GM12872 (cell line): ENCODE data around the gene TNFRSF13B.

Experiments used
- CTCF ChIP-seq: IDR thresholded peaks from 3 replicates; pipeline ENCODE4 v1.5.1; 2011; ENCODE audit warnings: low read depth, mild to moderate bottlenecking, low read length, moderate library complexity; ENCODE audit not compliant: insufficient read depth

Gene TNFRSF13B

DNA sequence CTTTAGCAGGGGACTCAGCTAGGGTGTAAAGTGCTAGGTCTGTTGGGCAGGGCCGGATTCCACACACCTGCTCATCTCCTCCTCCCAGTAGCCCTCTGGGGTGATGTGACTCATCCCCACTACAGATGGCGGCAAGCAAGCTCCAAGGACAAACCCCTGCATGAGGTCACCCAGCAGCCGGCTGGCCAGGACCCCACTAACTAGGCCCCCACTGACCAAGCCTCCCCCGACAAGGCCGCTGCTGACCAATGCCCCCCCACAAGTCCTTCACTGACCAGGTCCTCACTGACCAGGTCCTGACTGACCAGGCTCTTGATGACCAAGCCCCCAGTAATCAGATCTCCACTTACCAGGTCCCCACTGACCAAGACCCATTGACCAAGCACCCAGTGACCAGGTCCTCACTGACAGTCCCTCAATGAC is 36.7 kb downstream of the TNFRSF13B start:
- TF ChIP-seq CTCF = no peak

DNA sequence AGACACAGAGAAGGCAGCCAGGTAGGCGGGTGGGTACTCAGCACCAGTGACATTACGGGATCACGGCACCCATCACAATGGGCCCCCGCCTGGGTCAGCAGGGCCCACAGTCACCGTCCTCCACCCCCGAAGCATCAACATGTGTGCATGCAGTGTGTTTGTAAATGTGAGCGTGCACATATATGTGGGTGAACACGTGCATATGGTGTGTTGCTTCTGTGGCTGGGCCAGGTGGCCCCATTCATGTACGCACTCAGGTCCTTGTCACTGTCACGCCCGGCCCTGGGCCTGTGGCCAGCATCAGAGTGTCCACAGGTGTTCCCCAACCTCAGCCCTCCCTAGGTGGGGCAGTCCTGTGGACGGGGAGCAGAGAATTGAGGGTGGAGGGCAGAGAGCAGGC is 37.1 kb downstream of the TNFRSF13B start:
- TF ChIP-seq CTCF = no peak

DNA sequence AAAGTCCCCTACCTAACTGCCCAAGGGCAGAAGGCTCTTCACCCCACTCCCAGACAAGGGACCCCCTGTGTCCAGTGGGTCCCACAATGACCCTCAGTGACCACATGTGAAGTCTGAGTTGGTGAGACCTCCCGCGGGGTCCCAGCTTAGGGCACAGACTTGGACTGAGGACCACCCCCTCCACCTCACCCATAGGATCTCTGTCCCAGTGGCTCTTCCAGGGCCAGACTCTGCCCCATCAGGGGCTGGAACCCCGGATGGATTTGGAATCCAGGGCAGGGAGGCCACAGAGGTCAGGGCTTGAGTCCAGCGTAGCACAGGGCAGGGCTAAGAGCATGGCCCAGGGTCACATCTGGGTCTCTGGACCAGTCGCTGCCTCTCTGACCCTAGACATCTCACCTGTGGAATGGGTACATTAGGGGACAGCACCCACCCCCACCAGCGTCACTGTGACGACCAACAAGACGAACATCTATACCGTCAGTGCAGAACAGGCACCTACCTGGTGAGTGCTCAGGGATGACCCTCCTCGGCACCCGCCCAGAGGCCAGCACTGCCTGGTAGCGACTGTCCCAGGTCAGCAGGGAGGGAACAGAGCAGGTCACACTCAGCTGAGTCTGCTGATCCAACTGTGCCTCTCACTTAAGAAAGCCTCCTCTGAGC is 37.7 kb downstream of the TNFRSF13B start:
- no peak for TF ChIP-seq CTCF

- no peak for TF ChIP-seq CTCF
These were observed 38.4 kb downstream of the TNFRSF13B start for GRCh38 chr17:16933317-16934132.

GRCh38 chr17:16932611-16933010 is 39.3 kb downstream of the TNFRSF13B start:
- no peak for TF ChIP-seq CTCF

- TF ChIP-seq CTCF = no peak
These were observed 39.8 kb downstream of the TNFRSF13B start for GRCh38 chr17:16932156-16932555.

DNA sequence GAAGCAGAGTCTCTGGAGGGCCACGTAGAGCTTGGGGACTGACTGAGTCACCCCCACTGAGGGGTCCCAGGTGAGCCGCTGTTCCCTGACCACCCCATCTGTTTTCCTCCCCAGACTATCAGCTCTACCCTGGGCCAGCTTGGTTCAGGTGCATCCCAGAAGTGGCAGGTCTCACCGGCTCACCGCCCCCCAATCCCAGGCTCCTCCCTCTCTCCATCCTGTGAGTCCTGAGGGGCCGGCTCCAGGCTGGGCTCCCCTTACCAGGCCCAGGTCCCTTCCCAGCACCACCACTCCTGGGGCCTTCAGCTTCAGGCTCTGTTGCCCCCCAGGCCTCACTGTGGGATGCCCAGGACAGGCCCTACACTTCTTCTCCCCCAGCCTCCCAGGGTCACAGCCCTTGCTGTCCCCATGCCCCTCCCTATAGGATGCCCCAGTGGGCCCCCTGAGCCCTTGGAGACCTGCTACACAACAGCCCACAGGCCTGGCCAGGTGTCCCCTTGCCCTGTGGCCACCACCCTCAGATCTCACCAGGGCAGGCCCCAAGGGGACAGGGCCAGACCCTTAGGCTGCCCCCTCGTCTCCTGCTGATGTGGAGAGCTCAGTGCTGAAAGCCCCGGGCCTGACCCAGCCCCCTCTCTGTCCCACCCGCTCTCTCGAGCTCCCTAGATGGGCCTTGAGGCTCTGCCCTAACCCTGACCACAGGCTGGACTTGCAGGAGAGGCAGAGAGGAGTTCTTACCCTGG is 40.4 kb downstream of the TNFRSF13B start:
- no peak for TF ChIP-seq CTCF
